Measurements from ENCODE around the gene IL17REL. TPM values are rescaled to one million over a fixed set of nuclear protein-coding genes. Genes with fewer than 3 reads are reported as not detected.

IL17REL gene
- total RNA-seq, 2 donors from 2014 or later: not detected

GRCh38 chr22:49958931-49959781, 53.4 kb downstream of the IL17REL start:
- ATAC-seq: no peak
- no peak for TF ChIP-seq POLR2A (IDR thresholded peaks at IDR 0.05)
- TF ChIP-seq CTCF (IDR thresholded peaks at IDR 0.05): no peak
- peak overlapping the region; percentile 7 to 30 for H3K4me3 ChIP-seq
- H3K4me1 ChIP-seq: peaks cover 57% of the 10 kb centered on the region
- DNase-seq: peak; percentile 28 to 42 (median 38)
- H3K9me3 ChIP-seq: no peaks in the 10 kb centered on the region
- 64 to 81% methylated on average over 23 to 27 of the region's 29 CpGs for WGBS, 2 donors
- intact Hi-C loops (cut with DNase I): no loop called here
- H3K27ac ChIP-seq: peak overlapping the region; percentile 94 to 98 (median 96)
- no peaks in the 10 kb centered on the region for H3K27me3 ChIP-seq
- H3K36me3 ChIP-seq (replicated peaks in 1 of 2; ENCODE audit: insufficient read depth in 1 of 2, low read depth in 2 of 2): peaks cover 8% of the 10 kb centered on the region in 2 donors

GRCh38 chr22:49958366-49958921, 54.1 kb downstream of the IL17REL start:
- Histone ChIP-seq H3K9me3 (no peaks in the 10 kb centered on the region), H3K4me3 (no peak overlapping the region), H3K27me3 (no peaks in the 10 kb centered on the region), H3K36me3 (replicated peaks in 1 of 2; ENCODE audit: insufficient read depth in 1 of 2, low read depth in 2 of 2) (peaks cover 5 to 8% of the 10 kb centered on the region in 2 donors), H3K27ac (peak overlapping the region in 2 of 4 donors; percentile 96), H3K4me1 (peaks cover 57% of the 10 kb centered on the region)
- DNase-seq: peak in 1 of 4 donors; percentile 19
- 81 to 87% methylated on average over 5 to 16 of the region's 16 CpGs for WGBS, 2 donors
- TF ChIP-seq POLR2A (IDR thresholded peaks at IDR 0.05): no peak
- ATAC-seq: no peak
- intact Hi-C loops (cut with DNase I): no loop called here

GRCh38 chr22:49957826-49958365, 54.7 kb downstream of the IL17REL start:
- H3K27ac ChIP-seq: no peak overlapping the region
- no peaks in the 10 kb centered on the region for H3K27me3 ChIP-seq
- intact Hi-C loops (cut with DNase I): no loop called here
- H3K4me1 ChIP-seq: peaks cover 57% of the 10 kb centered on the region
- ATAC-seq (no peak), DNase-seq (peak in 2 of 4 donors; percentile 16 to 17)
- peaks cover 2 to 3% of the 10 kb centered on the region in 2 donors for H3K36me3 ChIP-seq (replicated peaks in 1 of 2; ENCODE audit: insufficient read depth in 1 of 2, low read depth in 2 of 2)
- no peak overlapping the region for H3K4me3 ChIP-seq
- H3K9me3 ChIP-seq: no peaks in the 10 kb centered on the region
- TF ChIP-seq POLR2A (IDR thresholded peaks at IDR 0.05) (no peak), CTCF (IDR thresholded peaks at IDR 0.05) (no peak)
- 83 to 100% methylated on average over 5 to 12 of the region's 12 CpGs for WGBS, 2 donors

- DNase-seq (peak in 1 of 4 donors; percentile 11), ATAC-seq (no peak)
- WGBS, 2 donors: 83 to 85% methylated on average over 16 to 19 of the region's 20 CpGs
- Histone ChIP-seq H3K9me3 (no peaks in the 10 kb centered on the region), H3K4me3 (no peak overlapping the region), H3K27ac (peak overlapping the region in 2 of 4 donors; percentile 99 to 100), H3K36me3 (replicated peaks in 1 of 2; ENCODE audit: insufficient read depth in 1 of 2, low read depth in 2 of 2) (no peaks in the 10 kb centered on the region), H3K27me3 (no peaks in the 10 kb centered on the region), H3K4me1 (peaks cover 58% of the 10 kb centered on the region)
- intact Hi-C loops (cut with DNase I): no loop called here
- no peak for TF ChIP-seq POLR2A (IDR thresholded peaks at IDR 0.05)
- TF ChIP-seq CTCF (IDR thresholded peaks at IDR 0.05): no peak
Measured at GRCh38 chr22:49956914-49957825, 55.4 kb downstream of the IL17REL start.

Data from body of pancreas (tissue), 4 donors.